Measurements from ENCODE around the gene SLC18A3.

SLC18A3 gene

GRCh38 chr10:49629431-49629881 lies 19.3 kb downstream of the SLC18A3 start:
- DNase-seq, result no peak

GRCh38 chr10:49631975-49632374 lies 21.9 kb downstream of the SLC18A3 start:
- DNase-seq, result no peak

- DNase-seq, result no peak
Measured at GRCh38 chr10:49632406-49633317, 22.6 kb downstream of the SLC18A3 start.

- no peak for DNase-seq
Measured at GRCh38 chr10:49633327-49634068, 23.4 kb downstream of the SLC18A3 start.

GRCh38 chr10:49634069-49634660 lies 24.1 kb downstream of the SLC18A3 start:
- DNase-seq, result no peak

GRCh38 chr10:49642311-49642710 lies 32.2 kb downstream of the SLC18A3 start:
- no peak for DNase-seq

GRCh38 chr10:49643241-49644034 lies 33.3 kb downstream of the SLC18A3 start:
- no peak for DNase-seq

- no peak for DNase-seq
Measured at GRCh38 chr10:49644035-49644646, 34.0 kb downstream of the SLC18A3 start.

GRCh38 chr10:49645417-49645816 lies 35.3 kb downstream of the SLC18A3 start:
- no peak for DNase-seq

GRCh38 chr10:49645871-49646870 lies 36.1 kb downstream of the SLC18A3 start:
- DNase-seq, result no peak

GRCh38 chr10:49647554-49647953 lies 37.4 kb downstream of the SLC18A3 start:
- DNase-seq, result no peak

- no peak for DNase-seq
Measured at GRCh38 chr10:49647985-49648795, 38.1 kb downstream of the SLC18A3 start.

GRCh38 chr10:49649294-49649693 lies 39.2 kb downstream of the SLC18A3 start:
- DNase-seq, result no peak

GRCh38 chr10:49649936-49650723 lies 40.0 kb downstream of the SLC18A3 start:
- no peak for DNase-seq

- DNase-seq, result no peak
Measured at GRCh38 chr10:49650724-49651034, 40.6 kb downstream of the SLC18A3 start.

GRCh38 chr10:49651039-49651835 lies 41.1 kb downstream of the SLC18A3 start:
- DNase-seq, result no peak

- DNase-seq, result no peak
Measured at GRCh38 chr10:49651917-49652316, 41.8 kb downstream of the SLC18A3 start.

All from NCI-H2107 (cell line).